B cell (primary cell): ENCODE results near the gene GPX3. TPM values are rescaled to one million over a fixed set of nuclear protein-coding genes. Genes with fewer than 3 reads are reported as not detected.

Experiments used
- ATAC-seq: fragments of 200-7000 bp; cut with Tn5 transposase; one replicate; pipeline ENCODE4 v1.10.0; 2021; ENCODE audit warnings: low read depth, mild to moderate bottlenecking, moderate number of reproducible peaks, moderate library complexity
- CTCF ChIA-PET: fragments of 350-600 bp; sonication (Branson Sonifier 250); formaldehyde crosslinking; loops from one replicate; lab custom pipeline; 2021; ENCODE audit warnings: antibody characterized with exemption, inconsistent platforms; lab: Charles Lee
- POLR2A ChIA-PET: fragments of 350-600 bp; sonication (Branson Sonifier 250); formaldehyde crosslinking; loops from one replicate; lab custom pipeline; 2021; ENCODE audit warnings: antibody characterized with exemption; lab: Charles Lee
- DNase-seq: peaks from one replicate; pipeline ENCODE4 v3.0.0; 2013
- H2AFZ ChIP-seq: 2 replicates; pipeline ENCODE4 v1.6.1; 2012; ENCODE audit warnings: mild to moderate bottlenecking, low read depth, low read length; ENCODE audit not compliant: insufficient read depth, poor library complexity, severe bottlenecking
- H3K27ac ChIP-seq, 2 donors: 1 replicate in 1 of 2; 2 replicates in 1 of 2; pipeline ENCODE4 v1.5.1; 2012 to 2013; ENCODE audit warnings: low read length in 2 of 2, mild to moderate bottlenecking in 2 of 2, moderate library complexity in 1 of 2
- H3K27me3 ChIP-seq, 4 experiments: fragments of 200-600 bp in 1 of 4; sonication (generic) in 1 of 4; replicated peaks in 1 of 4; 1 replicate in 2 of 4; 2 replicates in 2 of 4; pipeline versions ENCODE4 v1.6.1 to v1.7.0; 2013 to 2016; ENCODE audit warnings: low read length in 3 of 4, mild to moderate bottlenecking in 2 of 4, mixed read lengths in 1 of 4, moderate library complexity in 1 of 4; ENCODE audit not compliant: insufficient read depth in 4 of 4, control insufficient read depth in 3 of 4; ENCODE audit errors: control extremely low read depth in 1 of 4
- H3K36me3 ChIP-seq, 2 experiments: replicated peaks in 1 of 2; 1 replicate in 1 of 2; 2 replicates in 1 of 2; pipeline versions ENCODE4 v1.6.1 to v1.7.1; 2013; ENCODE audit warnings: low read length in 1 of 2; ENCODE audit not compliant: insufficient read depth in 2 of 2, control insufficient read depth in 1 of 2; ENCODE audit errors: control extremely low read depth in 1 of 2, extremely low read depth in 1 of 2
- H3K4me1 ChIP-seq, 2 donors: fragments of 200-600 bp in 1 of 2; sonication (generic) in 1 of 2; 1 replicate in 1 of 2; 2 replicates in 1 of 2; pipeline versions ENCODE4 v1.5.1 to v1.6.1; 2013 to 2017; ENCODE audit warnings: low read length in 2 of 2; ENCODE audit not compliant: control insufficient read depth in 2 of 2, insufficient read depth in 2 of 2
- H3K4me2 ChIP-seq: replicated peaks from 2 replicates; pipeline ENCODE3; 2012; ENCODE audit warnings: mild to moderate bottlenecking, low read depth, low read length; ENCODE audit not compliant: poor library complexity, severe bottlenecking
- H3K4me3 ChIP-seq, 5 experiments: fragments of 200-600 bp in 1 of 5; sonication (generic) in 1 of 5; 1 replicate in 3 of 5; 2 replicates in 2 of 5; pipeline versions ENCODE4 v1.5.1 to v1.7.0; 2011 to 2016; ENCODE audit warnings: low read length in 4 of 5, mild to moderate bottlenecking in 4 of 5, low read depth in 2 of 5, control low read depth in 1 of 5, moderate library complexity in 1 of 5; ENCODE audit not compliant: insufficient read depth in 1 of 5; ENCODE audit errors: control extremely low read depth in 1 of 5, extremely low read depth in 1 of 5
- H3K79me2 ChIP-seq: fragments of 200-600 bp; sonication (generic); one replicate; pipeline ENCODE4 v1.6.0; 2016; ENCODE audit warnings: low read length; ENCODE audit not compliant: control insufficient read depth, insufficient read depth
- H3K9ac ChIP-seq: fragments of 200-600 bp; sonication (generic); 2 replicates; pipeline ENCODE4 v1.6.1; 2017; ENCODE audit warnings: mild to moderate bottlenecking, low read length, moderate library complexity
- H3K9me3 ChIP-seq, 3 donors: one replicate each; pipeline versions ENCODE4 v1.6.1 to v1.7.1; 2013; ENCODE audit warnings: low read length in 2 of 3; ENCODE audit not compliant: control insufficient read depth in 2 of 3, insufficient read depth in 1 of 3; ENCODE audit errors: control extremely low read depth in 1 of 3
- H4K20me1 ChIP-seq: 2 replicates; pipeline ENCODE4 v1.6.0; 2012; ENCODE audit warnings: mild to moderate bottlenecking, low read length; ENCODE audit not compliant: insufficient read depth, control insufficient read depth, poor library complexity, severe bottlenecking
- H3K27ac Mint-ChIP-seq: one replicate; pipeline ENCODE4 v1.8.0; 2021; ENCODE audit warnings: mixed read lengths
- H3K27me3 Mint-ChIP-seq: one replicate; pipeline ENCODE4 v1.8.0; 2021; ENCODE audit warnings: mixed read lengths
- H3K4me1 Mint-ChIP-seq: one replicate; pipeline ENCODE4 v1.8.0; 2021; ENCODE audit warnings: mixed read lengths
- H3K4me3 Mint-ChIP-seq: one replicate; pipeline ENCODE4 v1.8.0; 2021; ENCODE audit warnings: mixed read lengths
- H3K9me3 Mint-ChIP-seq: one replicate; pipeline ENCODE4 v1.8.0; 2022; ENCODE audit warnings: mixed read lengths; ENCODE audit not compliant: insufficient read depth
- EZH2 ChIP-seq: IDR thresholded peaks from 2 replicates; pipeline ENCODE4 v1.6.1; 2012; ENCODE audit warnings: borderline replicate concordance, low read depth, mild to moderate bottlenecking, moderate library complexity, low read length; ENCODE audit not compliant: insufficient read depth, poor library complexity, severe bottlenecking
- WGBS: methylation state at CpG from one replicate; pipeline ENCODE4 v1.1.5; 2013; ENCODE audit warnings: missing lambda C conversion rate; ENCODE audit not compliant: insufficient coverage; 5-methylcytosine and 5-hydroxymethylcytosine counted together
- intact Hi-C: fragments of 100-400 bp; cut with micrococcal nuclease; formaldehyde crosslinking; loops from one replicate; pipeline ENCODE4 v1.10.0; 2022
- polyA plus RNA-seq: library from polyadenylated mRNA; depleted of rRNA; stranded (reverse); fragments of >200 nt; gene quantifications from 2 replicates; pipeline ENCODE4 v1.2.3, GENCODE V29; 2012
- total RNA-seq, 2 donors: library from RNA; stranded (reverse); fragments of 120-200 nt in 1 of 2; gene quantifications; 1 replicate in 1 of 2; 2 replicates in 1 of 2; pipeline versions ENCODE4 v1.2.3 to v1.2.4, GENCODE V29; 2013 to 2022
- TF ChIP-seq, protein P1 (sequence below): fragments of 200-600 bp; IDR thresholded peaks from one replicate; pipeline ENCODE4 v1.8.0; 2022; ENCODE audit warnings: antibody characterized with exemption, mild to moderate bottlenecking

GPX3 gene
- total and polyA plus RNA-seq, 2 donors (not counting 1 experiment from before 2014, with no cell fraction given), result not detected

DNA sequence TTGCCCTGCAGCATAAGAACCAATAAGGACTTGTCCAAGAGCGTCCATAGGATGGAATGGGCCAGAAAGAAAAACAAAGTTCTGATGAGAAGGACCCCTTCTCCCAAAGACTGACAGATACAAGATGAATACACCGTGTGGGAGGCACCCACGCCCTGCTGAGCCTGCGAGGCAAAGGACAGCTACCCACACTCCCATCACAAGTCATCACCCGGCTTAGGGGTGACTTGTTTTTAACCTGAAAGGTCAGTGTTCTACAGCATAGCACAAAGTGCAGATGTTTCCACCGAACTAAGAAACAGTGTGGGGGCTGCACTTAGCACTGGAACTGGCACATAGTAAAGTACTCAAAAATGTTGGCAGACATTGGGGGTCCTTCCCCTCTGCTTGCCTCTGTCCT, 46.5 kb downstream of the GPX3 start:
- intact Hi-C loops, result no loop called here
- H3K9ac ChIP-seq, result no peak overlapping the region
- DNase-seq (no peak), ATAC-seq (no peak)
- H3K4me1 ChIP-seq, result peaks cover 36 to 51% of the 10 kb centered on the region in 2 donors
- H3K9me3 Mint-ChIP-seq, result no peaks in the 10 kb centered on the region
- ChIA-PET POLR2A (interaction anchor here (1.2 kb wide), 1 partner anchor 12 kb away, joined by 3 read pairs; no protein-coding TSS in a partner anchor), CTCF (interaction anchor here (2.9 kb wide), 1 partner anchor 49 kb away, joined by 16 read pairs; no protein-coding TSS in a partner anchor)
- no peak overlapping the region for H3K27ac ChIP-seq
- H3K27me3 Mint-ChIP-seq, result no peaks in the 10 kb centered on the region
- peak overlapping the region; percentile 82 for H3K27ac Mint-ChIP-seq
- H4K20me1 ChIP-seq, result peaks cover 100% of the 10 kb centered on the region
- peaks cover 69% of the 10 kb centered on the region for H3K4me1 Mint-ChIP-seq
- H3K4me3 ChIP-seq, result no peak overlapping the region
- H3K27me3 ChIP-seq, result no peaks in the 10 kb centered on the region
- no peak overlapping the region for H3K4me2 ChIP-seq
- H3K36me3 ChIP-seq, result peaks cover 0 to 70% of the 10 kb centered on the region in 2 experiments
- peak overlapping the region; percentile 11 for H3K4me3 Mint-ChIP-seq
- H3K79me2 ChIP-seq, result peaks cover 97% of the 10 kb centered on the region
- H3K9me3 ChIP-seq, result no peaks in the 10 kb centered on the region
- WGBS, result 77% methylated on average over 3 of the region's 6 CpGs
- no peak overlapping the region for H2AFZ ChIP-seq
- TF ChIP-seq, protein P1, sequence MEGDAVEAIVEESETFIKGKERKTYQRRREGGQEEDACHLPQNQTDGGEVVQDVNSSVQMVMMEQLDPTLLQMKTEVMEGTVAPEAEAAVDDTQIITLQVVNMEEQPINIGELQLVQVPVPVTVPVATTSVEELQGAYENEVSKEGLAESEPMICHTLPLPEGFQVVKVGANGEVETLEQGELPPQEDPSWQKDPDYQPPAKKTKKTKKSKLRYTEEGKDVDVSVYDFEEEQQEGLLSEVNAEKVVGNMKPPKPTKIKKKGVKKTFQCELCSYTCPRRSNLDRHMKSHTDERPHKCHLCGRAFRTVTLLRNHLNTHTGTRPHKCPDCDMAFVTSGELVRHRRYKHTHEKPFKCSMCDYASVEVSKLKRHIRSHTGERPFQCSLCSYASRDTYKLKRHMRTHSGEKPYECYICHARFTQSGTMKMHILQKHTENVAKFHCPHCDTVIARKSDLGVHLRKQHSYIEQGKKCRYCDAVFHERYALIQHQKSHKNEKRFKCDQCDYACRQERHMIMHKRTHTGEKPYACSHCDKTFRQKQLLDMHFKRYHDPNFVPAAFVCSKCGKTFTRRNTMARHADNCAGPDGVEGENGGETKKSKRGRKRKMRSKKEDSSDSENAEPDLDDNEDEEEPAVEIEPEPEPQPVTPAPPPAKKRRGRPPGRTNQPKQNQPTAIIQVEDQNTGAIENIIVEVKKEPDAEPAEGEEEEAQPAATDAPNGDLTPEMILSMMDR, result no peak
- no peak for TF ChIP-seq EZH2

DNA sequence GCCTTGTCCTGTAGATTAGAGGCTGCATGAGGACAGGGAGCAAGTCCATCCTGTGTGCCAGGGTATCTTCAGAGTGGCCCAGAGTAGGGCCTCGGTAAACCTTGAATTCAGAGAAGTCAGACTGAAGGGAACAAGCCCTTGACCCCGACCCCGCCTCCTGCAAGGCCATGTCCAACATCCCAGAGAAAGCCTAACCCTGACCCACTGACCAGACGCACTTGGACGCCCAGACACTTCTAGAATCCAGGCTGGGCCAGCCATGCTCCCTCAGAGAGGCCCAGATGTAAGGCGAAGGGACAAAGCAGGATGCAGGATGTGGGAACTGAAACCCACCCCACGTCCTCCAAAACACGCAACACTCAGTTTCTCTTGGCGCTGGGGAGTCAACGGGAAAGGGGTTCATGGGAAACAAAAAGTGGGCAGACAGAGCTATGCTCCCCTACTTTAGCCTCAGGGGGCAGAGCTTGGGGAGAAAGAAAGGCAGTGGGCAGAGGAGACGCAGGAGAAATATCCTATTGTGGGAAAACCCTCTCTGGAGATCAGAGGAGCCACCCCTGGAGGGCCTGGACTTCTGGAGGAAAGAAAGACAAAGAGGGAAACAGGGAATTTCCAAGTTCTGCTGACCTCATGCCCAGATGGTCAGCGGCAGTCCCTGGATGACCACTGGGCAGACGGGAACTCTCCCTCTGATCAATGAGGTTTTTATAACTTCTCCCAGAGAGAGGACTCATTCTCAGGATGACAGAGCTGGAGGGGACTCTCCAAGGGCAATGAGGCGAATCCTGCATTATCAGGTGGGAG, 47.4 kb downstream of the GPX3 start:
- Histone ChIP-seq H3K4me3 (no peak overlapping the region), H3K36me3 (peaks cover 0 to 65% of the 10 kb centered on the region in 2 experiments), H3K79me2 (peaks cover 100% of the 10 kb centered on the region), H3K27me3 (no peaks in the 10 kb centered on the region), H3K4me2 (peak overlapping the region; percentile 54), H3K9me3 (no peaks in the 10 kb centered on the region), H4K20me1 (peaks cover 100% of the 10 kb centered on the region), H3K4me1 (peaks cover 36 to 55% of the 10 kb centered on the region in 2 donors), H3K9ac (no peak overlapping the region), H2AFZ (no peak overlapping the region), H3K27ac (peak overlapping the region in 1 of 2 donors; percentile 62)
- 81% methylated on average over 8 of the region's 14 CpGs for WGBS
- intact Hi-C loops, result loop anchor here (1.0 kb wide), 1 partner anchor 8 kb away; no protein-coding TSS in a partner anchor
- ChIA-PET CTCF (interaction anchor here (0.9 to 3.8 kb wide), 7 partner anchors 9 to 97 kb away, joined by 3 to 17 read pairs (median 6); no protein-coding TSS in a partner anchor), POLR2A (interaction anchor here (0.9 to 1.6 kb wide), 2 partner anchors 13 to 185 kb away, joined by 5 to 7 read pairs; partner anchors contain the start of genes GM2A and TNIP1)
- no peak for TF ChIP-seq EZH2
- TF ChIP-seq, protein P1, result no peak
- Mint-ChIP-seq H3K27me3 (no peaks in the 10 kb centered on the region), H3K9me3 (no peaks in the 10 kb centered on the region), H3K4me1 (peaks cover 76% of the 10 kb centered on the region), H3K4me3 (peak overlapping the region; percentile 59), H3K27ac (peak overlapping the region; percentile 88)
- ATAC-seq (no peak), DNase-seq (no peak)
